PFSK-1 (cell line): Measurements from ENCODE around the gene NR5A1.

ENCODE experiments used
- FOXP2 ChIP-seq: optimal IDR thresholded peaks from 2 replicates; pipeline ENCODE3; 2011; ENCODE audit warnings: borderline replicate concordance, control low read depth, inconsistent platforms; ENCODE audit not compliant: insufficient read depth; ENCODE audit errors: extremely low read length, extremely low read depth
- POLR2AphosphoS5 ChIP-seq: IDR thresholded peaks from 2 replicates; pipeline ENCODE4 v1.6.1; 2012; ENCODE audit warnings: low read depth, mild to moderate bottlenecking, control low read depth, low read length, moderate library complexity
- SIN3A ChIP-seq: IDR thresholded peaks from 2 replicates; pipeline ENCODE4 v1.6.1; 2012; ENCODE audit warnings: mild to moderate bottlenecking, low read length, moderate library complexity, borderline replicate concordance; ENCODE audit not compliant: insufficient read depth
- TAF1 ChIP-seq: IDR thresholded peaks from 2 replicates; pipeline ENCODE4 v1.6.1; 2012; ENCODE audit warnings: low read length, control low read depth, borderline replicate concordance; ENCODE audit not compliant: insufficient read depth
- TF ChIP-seq, protein P1 (sequence below), 2 experiments: IDR thresholded peaks; 2 replicates each; pipeline versions ENCODE4 v1.6.1 to v1.8.0; 2011 to 2012; ENCODE audit warnings: low read depth in 2 of 2, low read length in 2 of 2, control low read depth in 1 of 2, inconsistent platforms in 1 of 2, mild to moderate bottlenecking in 1 of 2, moderate library complexity in 1 of 2; ENCODE audit not compliant: insufficient read depth in 1 of 2

NR5A1 gene

DNA sequence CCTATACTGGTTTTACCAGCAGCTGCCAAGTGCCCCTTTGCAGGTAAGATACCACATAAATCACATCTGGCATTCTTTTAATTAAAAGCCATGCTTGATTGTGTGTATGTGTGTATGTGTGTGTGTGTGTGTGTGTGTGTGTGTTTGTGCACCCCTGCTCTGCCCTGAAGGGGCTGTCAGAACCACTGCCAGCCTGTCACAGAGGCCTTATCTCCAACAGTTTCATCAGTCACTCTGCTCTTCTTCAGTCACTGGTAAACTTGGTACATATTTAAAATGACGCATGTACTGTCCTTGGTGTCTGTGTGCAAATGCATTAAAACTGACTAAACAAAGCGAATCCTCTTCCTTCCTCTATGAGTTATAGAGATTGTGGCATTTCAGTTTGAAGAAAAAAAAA, 19.0 kb upstream of the NR5A1 start:
- TF ChIP-seq POLR2AphosphoS5 (no peak), TAF1 (no peak), FOXP2 (no peak), SIN3A (no peak)
- TF ChIP-seq, protein P1, sequence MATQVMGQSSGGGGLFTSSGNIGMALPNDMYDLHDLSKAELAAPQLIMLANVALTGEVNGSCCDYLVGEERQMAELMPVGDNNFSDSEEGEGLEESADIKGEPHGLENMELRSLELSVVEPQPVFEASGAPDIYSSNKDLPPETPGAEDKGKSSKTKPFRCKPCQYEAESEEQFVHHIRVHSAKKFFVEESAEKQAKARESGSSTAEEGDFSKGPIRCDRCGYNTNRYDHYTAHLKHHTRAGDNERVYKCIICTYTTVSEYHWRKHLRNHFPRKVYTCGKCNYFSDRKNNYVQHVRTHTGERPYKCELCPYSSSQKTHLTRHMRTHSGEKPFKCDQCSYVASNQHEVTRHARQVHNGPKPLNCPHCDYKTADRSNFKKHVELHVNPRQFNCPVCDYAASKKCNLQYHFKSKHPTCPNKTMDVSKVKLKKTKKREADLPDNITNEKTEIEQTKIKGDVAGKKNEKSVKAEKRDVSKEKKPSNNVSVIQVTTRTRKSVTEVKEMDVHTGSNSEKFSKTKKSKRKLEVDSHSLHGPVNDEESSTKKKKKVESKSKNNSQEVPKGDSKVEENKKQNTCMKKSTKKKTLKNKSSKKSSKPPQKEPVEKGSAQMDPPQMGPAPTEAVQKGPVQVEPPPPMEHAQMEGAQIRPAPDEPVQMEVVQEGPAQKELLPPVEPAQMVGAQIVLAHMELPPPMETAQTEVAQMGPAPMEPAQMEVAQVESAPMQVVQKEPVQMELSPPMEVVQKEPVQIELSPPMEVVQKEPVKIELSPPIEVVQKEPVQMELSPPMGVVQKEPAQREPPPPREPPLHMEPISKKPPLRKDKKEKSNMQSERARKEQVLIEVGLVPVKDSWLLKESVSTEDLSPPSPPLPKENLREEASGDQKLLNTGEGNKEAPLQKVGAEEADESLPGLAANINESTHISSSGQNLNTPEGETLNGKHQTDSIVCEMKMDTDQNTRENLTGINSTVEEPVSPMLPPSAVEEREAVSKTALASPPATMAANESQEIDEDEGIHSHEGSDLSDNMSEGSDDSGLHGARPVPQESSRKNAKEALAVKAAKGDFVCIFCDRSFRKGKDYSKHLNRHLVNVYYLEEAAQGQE (IDR thresholded peaks at IDR 0.05; ENCODE audit: insufficient read depth in 1 of 2, low read depth in 2 of 2, low read length in 2 of 2) = no peak

GRCh38 chr9:124522121-124523098, 15.2 kb upstream of the NR5A1 start:
- TF ChIP-seq, protein P1 (IDR thresholded peaks at IDR 0.05; ENCODE audit: insufficient read depth in 1 of 2, low read depth in 2 of 2, low read length in 2 of 2) = no peak
- no peak for TF ChIP-seq POLR2AphosphoS5
- TF ChIP-seq FOXP2 = no peak
- no peak for TF ChIP-seq TAF1
- no peak for TF ChIP-seq SIN3A

- TF ChIP-seq TAF1 (no peak), SIN3A (no peak), FOXP2 (no peak), POLR2AphosphoS5 (no peak)
- TF ChIP-seq, protein P1 (IDR thresholded peaks at IDR 0.05; ENCODE audit: insufficient read depth in 1 of 2, low read depth in 2 of 2, low read length in 2 of 2) = no peak
These were observed 13.9 kb upstream of the NR5A1 start for GRCh38 chr9:124521142-124521541.

DNA sequence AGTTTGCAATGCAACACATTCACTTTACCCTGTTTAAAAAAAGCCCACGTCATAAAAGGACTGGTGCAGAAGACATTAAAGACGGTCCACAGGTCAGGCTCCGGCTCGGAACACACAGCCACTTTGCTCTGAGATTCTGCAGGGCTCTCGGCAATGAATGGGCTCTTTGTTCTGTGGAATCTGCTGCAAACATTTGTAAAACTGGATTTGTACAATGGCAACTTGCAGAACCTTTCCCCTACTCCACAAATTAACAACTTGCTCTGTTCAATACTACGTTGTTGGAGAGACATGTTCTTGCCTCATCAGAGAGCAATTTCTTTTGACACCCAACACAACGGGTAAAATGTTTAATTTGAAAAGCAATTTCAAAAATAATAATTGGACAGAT, 13.0 kb upstream of the NR5A1 start:
- TF ChIP-seq SIN3A (no peak), FOXP2 (no peak), TAF1 (no peak), POLR2AphosphoS5 (no peak)
- TF ChIP-seq, protein P1 (IDR thresholded peaks at IDR 0.05; ENCODE audit: insufficient read depth in 1 of 2, low read depth in 2 of 2, low read length in 2 of 2) = no peak
